Adrenal gland (tissue), 5 donors: ENCODE measurements around the gene FBXW8.
A peak's percentile ranks its signal among the peaks of the same experiment; 100 is the strongest.

Experiments used
- CTCF ChIP-seq, 6 experiments: fragments of 450-650 bp in 4 of 6; fragments of 200-600 bp in 2 of 6; sonication (generic) in 1 of 6; IDR thresholded peaks; 1 replicate in 5 of 6; 2 replicates in 1 of 6; pipeline versions ENCODE4 v1.5.1 to v1.8.0; 2016 to 2021; ENCODE audit warnings: antibody characterized with exemption in 6 of 6, mild to moderate bottlenecking in 2 of 6, moderate library complexity in 1 of 6
- POLR2A ChIP-seq, 2 donors: fragments of 450-650 bp; IDR thresholded peaks; one replicate each; pipeline ENCODE4 v1.6.1; 2017; ENCODE audit warnings: antibody characterized with exemption in 2 of 2, mild to moderate bottlenecking in 2 of 2, moderate library complexity in 1 of 2
- donor health status: DM: no; HTN: no; CAD: no.

- TF ChIP-seq CTCF (IDR thresholded peaks at IDR 0.05) (peak in 1 of 6 experiments; percentile 13), POLR2A (IDR thresholded peaks at IDR 0.05) (no peak)
These were observed 29.9 kb upstream of the FBXW8 start for GRCh38 chr12:116880817-116881324.
